Germinal center (tissue), 1 donor: Measurements from ENCODE around the gene RAB10.
"Not testable (repeated sequence)": the region's sequence is repeated elsewhere in the genome, so short reads cannot be mapped to it uniquely, and the experiment has no call there.

Source experiments
- DNase-seq: peaks from one replicate; pipeline ENCODE4 v3.0.0; 2012; ENCODE audit warnings: mixed read lengths, low spot score

Gene RAB10

GRCh38 chr2:26161926-26162325 is 128.0 kb downstream of the RAB10 start:
- no peak for DNase-seq

- DNase-seq = no peak
Measured at GRCh38 chr2:26162963-26163362, 129.1 kb downstream of the RAB10 start.

- no peak for DNase-seq
Measured at GRCh38 chr2:26164231-26164630, 130.3 kb downstream of the RAB10 start.

- DNase-seq = no peak
Measured at GRCh38 chr2:26164641-26165211, 130.8 kb downstream of the RAB10 start.

- no peak for DNase-seq
Measured at GRCh38 chr2:26165403-26165802, 131.5 kb downstream of the RAB10 start.

GRCh38 chr2:26166541-26166940 is 132.7 kb downstream of the RAB10 start:
- DNase-seq = not testable (repeated sequence)

GRCh38 chr2:26168785-26169184 is 134.9 kb downstream of the RAB10 start:
- no peak for DNase-seq

GRCh38 chr2:26169226-26169625 is 135.3 kb downstream of the RAB10 start:
- no peak for DNase-seq

GRCh38 chr2:26169681-26170414 is 136.0 kb downstream of the RAB10 start:
- DNase-seq = no peak

- no peak for DNase-seq
Measured at GRCh38 chr2:26170795-26171194, 136.9 kb downstream of the RAB10 start.

- DNase-seq = no peak
Measured at GRCh38 chr2:26172189-26172870, 138.4 kb downstream of the RAB10 start.

- DNase-seq = no peak
Measured at GRCh38 chr2:26172871-26173775, 139.2 kb downstream of the RAB10 start, which contains the start of gene GAREM2. GAREM2 (plus strand) TSS chr2:26173088; CDS start chr2:26173221, 133 bp downstream.

GRCh38 chr2:26173776-26174482 is 140.0 kb downstream of the RAB10 start:
- no peak for DNase-seq

- no peak for DNase-seq
Measured at GRCh38 chr2:26174691-26175465, 141.0 kb downstream of the RAB10 start.

- DNase-seq = no peak
Measured at GRCh38 chr2:26175466-26176278, 141.8 kb downstream of the RAB10 start.

- DNase-seq = no peak
Measured at GRCh38 chr2:26176279-26176615, 142.4 kb downstream of the RAB10 start.

- DNase-seq = no peak
Measured at GRCh38 chr2:26177122-26177521, 143.2 kb downstream of the RAB10 start.

GRCh38 chr2:26178246-26178645 is 144.4 kb downstream of the RAB10 start:
- no peak for DNase-seq

GRCh38 chr2:26178746-26179436 is 145.0 kb downstream of the RAB10 start:
- DNase-seq = no peak
